Memory B cell (primary cell): ENCODE results near the gene CYB561D1.

Source experiments
- ATAC-seq: fragments of 150-1000 bp; cut with Tn5 transposase; 2 replicates; pipeline ENCODE4 v1.10.0; 2021; ENCODE audit warnings: low read depth, mild to moderate bottlenecking, moderate library complexity
- DNase-seq, 2 donors: peaks; one replicate each; pipeline ENCODE4 v3.0.0; 2022; ENCODE audit warnings: low spot score in 2 of 2
- H3K27ac Mint-ChIP-seq: one replicate; pipeline ENCODE4 v1.8.0; 2022; ENCODE audit warnings: mild to moderate bottlenecking, moderate library complexity, mixed read lengths
- H3K27me3 Mint-ChIP-seq: one replicate; pipeline ENCODE4 v1.8.0; 2022; ENCODE audit warnings: mixed read lengths
- H3K36me3 Mint-ChIP-seq: one replicate; pipeline ENCODE4 v1.8.0; 2022; ENCODE audit warnings: mild to moderate bottlenecking, mixed read lengths
- H3K4me1 Mint-ChIP-seq: one replicate; pipeline ENCODE4 v1.8.0; 2022; ENCODE audit warnings: mixed read lengths
- H3K4me3 Mint-ChIP-seq: one replicate; pipeline ENCODE4 v1.8.0; 2022; ENCODE audit warnings: mild to moderate bottlenecking, moderate library complexity, mixed read lengths
- H3K9me3 Mint-ChIP-seq: one replicate; pipeline ENCODE4 v1.8.0; 2022; ENCODE audit warnings: mixed read lengths

CYB561D1 gene

GRCh38 chr1:109485001-109485400 lies 8.9 kb upstream of the CYB561D1 start:
- Mint-ChIP-seq H3K9me3 (no peaks in the 10 kb centered on the region), H3K27ac (peak overlapping the region; percentile 90), H3K27me3 (peaks cover 3% of the 10 kb centered on the region), H3K36me3 (no peaks in the 10 kb centered on the region), H3K4me1 (peaks cover 24% of the 10 kb centered on the region), H3K4me3 (peak overlapping the region; percentile 96)
- DNase-seq: no peak
- no peak for ATAC-seq

DNA sequence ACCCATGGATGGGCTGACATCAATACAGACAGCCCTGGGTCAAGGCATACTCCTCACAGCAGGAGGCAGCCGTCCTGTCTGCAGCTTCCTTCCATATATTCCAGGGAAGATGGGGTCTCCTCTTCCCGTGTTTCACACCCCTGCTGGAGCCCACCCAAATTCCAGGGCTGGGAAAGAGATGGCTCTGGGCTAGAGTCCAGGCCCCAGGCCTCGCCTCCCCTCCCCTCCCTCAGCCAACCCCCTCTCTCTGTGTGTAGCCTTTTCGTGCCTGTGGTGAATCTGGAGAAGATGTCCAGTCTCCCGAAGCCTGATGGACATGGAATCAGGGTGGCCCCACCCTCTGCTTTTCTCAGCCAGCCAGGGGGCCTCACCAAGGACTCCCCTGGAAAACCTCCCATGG lies 6.6 kb upstream of the CYB561D1 start:
- Mint-ChIP-seq H3K27ac (no peak overlapping the region), H3K36me3 (no peaks in the 10 kb centered on the region), H3K4me3 (no peak overlapping the region), H3K4me1 (peaks cover 24% of the 10 kb centered on the region), H3K9me3 (no peaks in the 10 kb centered on the region), H3K27me3 (no peaks in the 10 kb centered on the region)
- ATAC-seq (no peak), DNase-seq (no peak)

GRCh38 chr1:109488201-109488600 lies 5.7 kb upstream of the CYB561D1 start:
- H3K36me3 Mint-ChIP-seq: no peaks in the 10 kb centered on the region
- no peak for ATAC-seq
- no peak overlapping the region for H3K27ac Mint-ChIP-seq
- H3K4me3 Mint-ChIP-seq: no peak overlapping the region
- peaks cover 21% of the 10 kb centered on the region for H3K4me1 Mint-ChIP-seq
- no peak for DNase-seq
- no peaks in the 10 kb centered on the region for H3K9me3 Mint-ChIP-seq
- no peaks in the 10 kb centered on the region for H3K27me3 Mint-ChIP-seq

DNA sequence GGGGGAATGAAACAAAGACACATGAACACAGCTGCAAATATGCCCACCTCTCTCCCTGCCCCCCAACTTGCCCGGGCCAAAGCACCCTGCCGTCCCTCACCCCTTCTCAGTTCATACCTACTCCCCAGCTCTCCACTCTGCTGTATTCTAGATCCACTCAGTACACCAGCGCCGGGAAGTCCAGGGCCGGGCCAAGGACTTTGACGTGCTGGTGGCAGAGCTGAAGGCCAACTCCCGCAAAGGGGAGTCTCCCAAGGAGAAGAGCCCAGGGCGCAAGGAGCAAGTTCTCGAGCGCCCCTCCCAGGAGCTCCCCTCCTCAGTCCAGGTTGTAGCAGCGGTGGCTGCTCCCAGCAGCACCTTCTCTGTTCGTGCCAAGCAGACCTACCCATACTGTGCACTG lies 5.2 kb upstream of the CYB561D1 start:
- H3K36me3 Mint-ChIP-seq: no peaks in the 10 kb centered on the region

GRCh38 chr1:109490029-109490933 lies 3.6 kb upstream of the CYB561D1 start:
- ATAC-seq: peak; percentile 24
- peak; percentile 67 to 77 for DNase-seq
- H3K9me3 Mint-ChIP-seq: no peaks in the 10 kb centered on the region
- no peaks in the 10 kb centered on the region for H3K27me3 Mint-ChIP-seq
- H3K27ac Mint-ChIP-seq: no peak overlapping the region
- no peaks in the 10 kb centered on the region for H3K36me3 Mint-ChIP-seq
- H3K4me3 Mint-ChIP-seq: no peak overlapping the region
- H3K4me1 Mint-ChIP-seq: peaks cover 15% of the 10 kb centered on the region

More for the DNA sequence above, 5.2 kb upstream of the CYB561D1 start:
- H3K27ac Mint-ChIP-seq: no peak overlapping the region
- no peak overlapping the region for H3K4me3 Mint-ChIP-seq
- no peaks in the 10 kb centered on the region for H3K9me3 Mint-ChIP-seq
- peaks cover 18% of the 10 kb centered on the region for H3K4me1 Mint-ChIP-seq
- DNase-seq: no peak
- no peak for ATAC-seq
- H3K27me3 Mint-ChIP-seq: no peaks in the 10 kb centered on the region

DNA sequence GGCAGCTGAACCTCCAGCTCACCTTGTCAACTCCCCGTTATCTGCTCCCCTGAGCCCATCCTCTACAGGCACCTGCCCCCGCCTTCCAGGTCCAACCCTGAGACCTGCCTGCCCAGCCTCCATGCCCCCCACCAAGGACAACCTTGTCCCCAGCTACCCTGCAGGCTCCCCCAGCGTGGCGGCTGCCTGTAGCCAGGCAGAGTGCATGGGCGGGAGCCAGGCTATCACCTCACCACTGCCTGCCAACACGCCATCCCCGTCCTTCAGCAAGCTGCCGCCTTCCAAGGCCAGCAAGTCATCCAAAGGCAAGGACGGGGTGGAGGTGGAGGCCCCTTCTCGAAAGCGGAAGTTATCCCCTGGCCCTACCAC lies 3.0 kb upstream of the CYB561D1 start:
- Mint-ChIP-seq H3K4me1 (peaks cover 16% of the 10 kb centered on the region), H3K27ac (no peak overlapping the region), H3K27me3 (no peaks in the 10 kb centered on the region), H3K36me3 (no peaks in the 10 kb centered on the region), H3K4me3 (no peak overlapping the region), H3K9me3 (no peaks in the 10 kb centered on the region)
- no peak for DNase-seq
- no peak for ATAC-seq

DNA sequence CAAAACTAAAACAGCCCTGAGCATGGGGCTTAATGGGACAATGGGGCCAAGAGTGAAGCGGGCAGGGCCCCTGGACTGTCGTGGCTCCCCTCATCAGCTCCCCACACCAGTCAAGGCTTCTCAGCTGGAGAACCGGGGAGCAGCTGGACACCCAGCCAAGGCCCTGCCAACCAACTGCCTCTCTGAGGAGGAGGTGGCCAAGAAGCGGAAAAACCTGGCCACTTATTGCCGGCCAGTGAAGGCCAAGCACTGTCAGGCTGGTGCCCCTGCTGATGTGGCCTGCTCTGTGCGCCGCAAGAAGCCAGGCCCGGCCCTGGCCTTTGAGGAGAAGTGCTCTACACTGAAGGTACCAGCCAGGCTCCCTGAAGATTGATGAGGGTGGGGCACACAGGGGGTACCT lies 2.5 kb upstream of the CYB561D1 start:
- H3K36me3 Mint-ChIP-seq: peaks cover 4% of the 10 kb centered on the region
- DNase-seq (no peak), ATAC-seq (no peak)
- peaks cover 18% of the 10 kb centered on the region for H3K4me1 Mint-ChIP-seq
- H3K4me3 Mint-ChIP-seq: no peak overlapping the region
- no peak overlapping the region for H3K27ac Mint-ChIP-seq
- H3K27me3 Mint-ChIP-seq: no peaks in the 10 kb centered on the region
- H3K9me3 Mint-ChIP-seq: no peaks in the 10 kb centered on the region

GRCh38 chr1:109492779-109493178 lies 1.1 kb upstream of the CYB561D1 start:
- ATAC-seq (no peak), DNase-seq (no peak)
- no peaks in the 10 kb centered on the region for H3K9me3 Mint-ChIP-seq
- H3K27me3 Mint-ChIP-seq: no peaks in the 10 kb centered on the region
- H3K4me1 Mint-ChIP-seq: peaks cover 23% of the 10 kb centered on the region
- no peak overlapping the region for H3K27ac Mint-ChIP-seq
- peak overlapping the region; percentile 27 for H3K4me3 Mint-ChIP-seq
- peaks cover 8% of the 10 kb centered on the region for H3K36me3 Mint-ChIP-seq

- no peaks in the 10 kb centered on the region for H3K9me3 Mint-ChIP-seq
Observed at GRCh38 chr1:109493227-109493626, 667 bp upstream of the CYB561D1 start.

GRCh38 chr1:109495738-109496137 lies 1.8 kb downstream of the CYB561D1 start:
- ATAC-seq: no peak
- H3K9me3 Mint-ChIP-seq: no peaks in the 10 kb centered on the region
- peak overlapping the region; percentile 65 for H3K4me3 Mint-ChIP-seq
- H3K4me1 Mint-ChIP-seq: peaks cover 26% of the 10 kb centered on the region
- no peak overlapping the region for H3K27ac Mint-ChIP-seq
- H3K36me3 Mint-ChIP-seq: peaks cover 8% of the 10 kb centered on the region
- H3K27me3 Mint-ChIP-seq: no peaks in the 10 kb centered on the region
- DNase-seq: no peak

More at GRCh38 chr1:109493227-109493626, 667 bp upstream of the CYB561D1 start:
- no peak overlapping the region for H3K27ac Mint-ChIP-seq
- DNase-seq: no peak
- no peaks in the 10 kb centered on the region for H3K27me3 Mint-ChIP-seq
- ATAC-seq: no peak
- peaks cover 23% of the 10 kb centered on the region for H3K4me1 Mint-ChIP-seq
- H3K4me3 Mint-ChIP-seq: peak overlapping the region; percentile 97
- peaks cover 8% of the 10 kb centered on the region for H3K36me3 Mint-ChIP-seq

GRCh38 chr1:109497449-109498160 lies 3.7 kb downstream of the CYB561D1 start:
- Mint-ChIP-seq H3K27me3 (no peaks in the 10 kb centered on the region), H3K9me3 (no peaks in the 10 kb centered on the region), H3K36me3 (peaks cover 8% of the 10 kb centered on the region), H3K27ac (no peak overlapping the region), H3K4me3 (no peak overlapping the region), H3K4me1 (peaks cover 26% of the 10 kb centered on the region)
- ATAC-seq (no peak), DNase-seq (no peak)

DNA sequence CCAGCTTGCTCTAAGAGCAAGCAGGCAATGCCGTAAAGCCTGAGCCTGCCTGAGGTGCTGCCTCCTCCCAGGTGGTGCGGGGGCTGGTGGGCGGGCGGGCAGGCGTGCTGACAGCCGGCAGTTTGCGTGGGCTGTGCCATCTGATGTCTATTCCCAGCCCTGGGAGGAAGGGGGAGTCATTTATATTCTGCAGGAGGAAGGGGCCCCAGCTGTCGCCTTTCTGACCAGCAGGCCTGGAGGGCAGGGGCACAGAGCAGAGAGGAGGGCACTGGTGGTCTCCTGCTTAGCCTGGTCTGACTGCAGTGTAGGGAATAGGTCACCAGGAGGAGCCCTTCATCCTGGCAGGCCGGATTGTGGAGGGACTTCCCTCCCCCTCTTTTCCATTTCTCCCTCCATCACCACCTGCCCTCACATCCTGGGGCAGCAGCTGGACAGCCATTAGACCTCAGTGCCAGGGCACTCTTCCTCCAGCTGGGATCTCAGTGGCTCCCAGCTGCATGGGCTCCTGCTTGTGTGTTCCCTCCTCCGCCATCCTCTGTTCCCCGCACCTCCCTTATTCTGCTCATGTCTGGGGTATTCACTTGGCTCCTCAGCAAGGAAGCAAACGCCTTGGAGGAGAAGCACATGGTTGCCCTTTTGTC lies 4.4 kb downstream of the CYB561D1 start:
- no peak overlapping the region for H3K27ac Mint-ChIP-seq
- ATAC-seq: no peak
- H3K9me3 Mint-ChIP-seq: no peaks in the 10 kb centered on the region
- no peak for DNase-seq
- peaks cover 29% of the 10 kb centered on the region for H3K4me1 Mint-ChIP-seq
- no peaks in the 10 kb centered on the region for H3K27me3 Mint-ChIP-seq
- H3K4me3 Mint-ChIP-seq: no peak overlapping the region
- H3K36me3 Mint-ChIP-seq: peaks cover 8% of the 10 kb centered on the region

- Mint-ChIP-seq H3K4me1 (peaks cover 28% of the 10 kb centered on the region), H3K36me3 (peaks cover 8% of the 10 kb centered on the region), H3K4me3 (no peak overlapping the region), H3K9me3 (no peaks in the 10 kb centered on the region), H3K27me3 (no peaks in the 10 kb centered on the region), H3K27ac (no peak overlapping the region)
- ATAC-seq (no peak), DNase-seq (no peak)
Observed at GRCh38 chr1:109499081-109499480, 5.2 kb downstream of the CYB561D1 start.
